Measurements from ENCODE around the gene GTF2A1L. TPM values are rescaled to one million over a fixed set of nuclear protein-coding genes. Genes with fewer than 3 reads are reported as not detected.
A peak's percentile ranks its signal among the peaks of the same experiment; 100 is the strongest.
"Not testable (repeated sequence)": the region's sequence is repeated elsewhere in the genome, so short reads cannot be mapped to it uniquely, and the experiment has no call there.

Gene GTF2A1L
- total RNA-seq, 1 donor from 2014 or later: under 0.01 TPM

DNA sequence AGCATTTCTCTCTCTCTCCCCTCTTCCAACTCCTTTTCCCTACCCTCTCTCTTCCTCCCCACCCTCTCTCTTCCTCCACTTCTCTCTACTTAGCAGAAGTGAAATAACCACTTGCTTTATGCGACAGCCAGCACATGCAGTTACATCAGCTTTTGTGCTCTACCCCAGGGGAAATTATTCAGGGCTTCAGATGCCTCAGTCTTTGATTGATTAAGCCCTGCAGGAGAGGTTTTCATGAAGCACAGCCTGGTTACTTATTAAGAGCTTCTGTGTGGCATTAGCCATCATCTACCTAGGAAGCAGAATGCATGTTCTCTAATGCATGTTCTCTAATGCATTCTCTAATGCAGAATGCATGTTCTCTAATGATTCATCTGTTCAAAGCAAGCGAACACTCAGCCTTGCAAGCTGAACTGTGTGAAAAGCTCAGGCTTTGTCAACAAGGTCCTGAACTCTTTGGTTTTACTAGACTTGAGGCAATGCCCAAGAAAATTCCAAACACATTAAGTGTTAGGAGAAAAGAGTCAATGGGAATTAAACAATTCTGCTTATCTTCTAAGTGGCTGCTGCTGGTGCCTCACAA lies 81.8 kb downstream of the GTF2A1L start:
- no peak for DNase-seq (ENCODE audit: low read depth in 2 of 2)

GRCh38 chr2:48703621-48704020 lies 86.0 kb downstream of the GTF2A1L start:
- not testable (repeated sequence) for DNase-seq (ENCODE audit: low read depth in 2 of 2)

DNA sequence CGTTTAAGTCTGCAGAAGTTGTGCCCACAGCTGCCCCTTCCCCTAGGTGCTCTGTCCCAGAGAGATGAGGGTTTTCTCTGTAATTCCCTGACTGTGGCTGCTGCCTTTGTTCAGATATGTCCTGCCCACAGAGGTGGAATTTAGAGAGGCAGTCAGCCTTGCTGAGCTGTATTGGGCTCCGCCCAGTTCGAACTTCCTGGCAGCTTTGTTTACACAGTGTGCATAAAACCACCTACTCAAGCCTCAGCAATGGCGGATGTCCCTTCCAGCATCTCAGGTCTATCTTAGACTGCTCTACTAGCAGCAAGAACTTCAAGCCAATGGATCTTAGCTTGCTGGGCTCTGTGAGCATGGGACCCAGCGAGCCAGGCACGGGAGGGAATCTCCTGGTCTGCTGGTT lies 89.8 kb downstream of the GTF2A1L start:
- DNase-seq (ENCODE audit: low read depth in 2 of 2): peak in 1 of 2 donors; percentile 50

- DNase-seq (ENCODE audit: low read depth in 2 of 2): peak in 1 of 2 donors; percentile 36
Observed at GRCh38 chr2:48709096-48710034, 91.7 kb downstream of the GTF2A1L start.

DNA sequence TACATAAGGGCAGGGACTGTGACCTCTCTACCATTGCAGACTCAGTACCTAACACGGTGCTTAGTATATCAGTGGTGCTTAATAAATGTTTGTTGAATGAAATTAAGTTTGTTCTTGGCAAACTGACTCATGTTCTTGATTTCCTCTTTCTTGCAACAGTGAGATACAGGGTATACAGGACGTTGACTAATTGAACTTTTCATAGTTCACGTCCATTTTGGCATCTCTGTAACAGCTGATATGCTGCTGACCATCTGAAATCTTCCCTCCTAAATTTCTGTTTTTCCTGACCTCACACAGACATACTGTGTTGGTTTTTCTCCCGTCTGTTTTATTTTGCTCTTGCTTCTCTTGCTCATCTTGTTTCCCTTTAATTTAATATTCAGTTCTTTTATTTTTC lies 93.7 kb downstream of the GTF2A1L start:
- DNase-seq (ENCODE audit: low read depth in 2 of 2): peak in 1 of 2 donors; percentile 79

GRCh38 chr2:48712151-48712550 lies 94.5 kb downstream of the GTF2A1L start:
- no peak for DNase-seq (ENCODE audit: low read depth in 2 of 2)

- DNase-seq (ENCODE audit: low read depth in 2 of 2): no peak
Observed at GRCh38 chr2:48713647-48714046, 96.0 kb downstream of the GTF2A1L start.

DNA sequence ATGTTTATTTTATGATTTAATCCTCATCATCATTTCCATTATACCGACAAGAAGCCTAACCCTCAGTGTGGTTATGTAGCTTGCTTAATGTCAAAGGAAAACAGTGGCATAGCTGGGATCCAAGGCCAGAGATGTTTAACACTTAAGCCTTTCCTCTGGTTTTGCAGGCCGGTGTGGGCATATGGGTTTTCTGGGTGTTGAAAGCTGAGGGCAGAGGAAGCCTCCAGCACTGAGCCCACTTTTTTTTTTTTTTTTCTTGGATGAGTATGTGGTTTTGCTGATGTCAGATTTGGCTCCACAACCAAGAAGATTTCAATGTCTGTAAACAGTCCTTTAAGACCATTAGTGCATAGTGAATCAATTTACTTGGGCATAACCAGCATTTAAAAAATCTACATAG lies 96.6 kb downstream of the GTF2A1L start:
- DNase-seq (ENCODE audit: low read depth in 2 of 2): no peak

- DNase-seq (ENCODE audit: low read depth in 2 of 2): peak in 1 of 2 donors; percentile 88
Observed at GRCh38 chr2:48715042-48715899, 97.6 kb downstream of the GTF2A1L start.

DNA sequence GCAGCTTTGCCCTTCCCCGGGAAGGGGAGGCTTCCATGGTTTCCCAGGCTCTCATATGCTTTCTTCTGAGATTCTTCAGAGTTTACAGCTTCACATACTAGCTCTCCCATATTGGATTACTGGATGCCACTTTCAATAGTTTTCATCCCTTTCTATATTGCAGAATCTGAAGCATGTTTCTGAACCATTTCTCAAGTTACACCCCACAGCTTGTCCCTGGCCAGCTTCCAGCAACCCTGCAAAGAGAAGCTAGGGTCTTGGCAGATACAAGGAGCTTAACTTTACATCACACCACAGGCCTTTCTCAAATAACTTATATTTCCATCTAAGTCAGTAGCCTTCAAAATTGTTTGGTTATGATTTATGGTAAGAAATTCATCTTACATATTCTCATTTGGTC lies 98.3 kb downstream of the GTF2A1L start:
- DNase-seq (ENCODE audit: low read depth in 2 of 2): no peak

DNA sequence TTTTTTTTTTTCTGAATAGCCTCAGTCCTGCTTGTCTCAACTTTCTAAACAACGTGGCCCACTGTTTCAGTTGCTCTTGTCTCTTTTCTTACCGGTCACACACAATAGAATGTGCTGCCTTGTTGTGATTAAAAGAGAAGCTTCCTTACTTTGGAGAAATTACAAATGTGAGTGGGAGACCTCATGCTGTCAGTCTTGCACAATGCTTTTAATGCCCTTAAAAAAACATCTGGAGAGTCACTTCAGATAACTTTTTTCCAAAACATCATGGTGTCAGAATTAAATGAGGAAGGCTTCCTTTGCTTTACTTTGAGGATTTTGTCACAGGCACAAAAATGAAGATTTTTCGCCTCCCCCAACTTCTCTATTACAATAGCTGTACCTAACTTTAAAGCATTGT lies 100.2 kb downstream of the GTF2A1L start:
- DNase-seq (ENCODE audit: low read depth in 2 of 2): no peak

GRCh38 chr2:48719480-48720177 lies 102.0 kb downstream of the GTF2A1L start:
- DNase-seq (ENCODE audit: low read depth in 2 of 2): no peak

- DNase-seq (ENCODE audit: low read depth in 2 of 2): no peak
Observed at GRCh38 chr2:48721158-48721557, 103.5 kb downstream of the GTF2A1L start.

- DNase-seq (ENCODE audit: low read depth in 2 of 2): peak in 1 of 2 donors; percentile 90
Observed at GRCh38 chr2:48722391-48722790, 104.7 kb downstream of the GTF2A1L start.

DNA sequence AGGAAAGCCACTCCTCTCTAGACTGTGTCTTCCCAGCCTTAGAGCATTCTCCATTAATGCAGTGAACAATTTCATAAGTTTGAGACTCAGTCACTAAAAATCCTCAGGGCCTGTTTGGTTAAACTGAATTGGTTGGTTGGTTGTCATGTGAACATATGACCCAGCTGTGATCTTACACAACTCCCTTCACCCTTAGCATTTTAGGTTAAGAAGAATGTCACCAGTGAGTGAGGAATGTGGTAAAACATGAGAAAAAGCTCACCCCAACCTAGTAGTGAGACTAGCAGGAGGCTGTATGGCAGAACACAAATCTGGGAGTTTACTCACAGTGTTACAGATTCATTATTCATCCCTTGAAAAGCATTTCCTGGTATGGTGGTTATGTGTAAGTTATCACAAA lies 105.5 kb downstream of the GTF2A1L start:
- peak in 1 of 2 donors; percentile 69 for DNase-seq (ENCODE audit: low read depth in 2 of 2)

- DNase-seq (ENCODE audit: low read depth in 2 of 2): no peak
Observed at GRCh38 chr2:48724278-48724677, 106.6 kb downstream of the GTF2A1L start.

DNA sequence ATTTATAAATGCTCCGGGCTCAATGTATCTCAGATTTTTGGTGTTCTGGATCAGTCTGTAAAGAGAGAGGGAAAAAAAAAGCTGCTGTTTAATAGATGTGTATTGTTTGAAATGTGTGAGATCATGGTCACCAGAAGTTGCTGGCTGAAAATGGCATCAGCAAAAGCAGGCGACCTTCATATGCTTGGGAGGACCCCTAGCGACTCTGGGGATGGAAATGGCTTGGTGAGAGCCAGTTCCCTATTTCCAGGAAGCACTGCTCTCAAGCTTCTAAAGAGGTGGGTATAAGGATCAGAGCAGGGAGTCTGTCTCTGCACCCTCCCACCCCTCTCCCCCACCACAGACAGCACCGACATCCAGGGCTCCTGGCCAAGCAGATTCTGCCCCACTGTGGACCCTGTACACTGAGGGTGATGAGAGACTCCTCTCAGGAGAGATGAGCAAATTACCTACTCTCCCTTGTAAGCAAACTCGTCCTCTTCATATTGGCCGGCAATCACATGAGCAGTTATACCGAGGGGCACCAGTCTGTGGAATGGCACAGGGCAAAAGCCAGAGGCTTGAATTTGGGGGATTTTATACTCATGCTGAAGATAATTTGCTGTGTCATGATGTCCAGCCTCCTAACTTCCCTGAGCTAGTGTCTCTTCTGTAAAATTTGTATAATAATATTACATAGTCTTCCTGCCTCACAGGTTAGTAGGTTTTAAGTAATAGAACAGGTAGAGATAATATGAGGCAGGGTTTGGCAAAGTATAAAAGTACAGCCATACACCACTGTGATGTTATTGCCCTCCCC lies 108.2 kb downstream of the GTF2A1L start:
- DNase-seq (ENCODE audit: low read depth in 2 of 2): peak in 1 of 2 donors; percentile 16

GRCh38 chr2:48727560-48727959 lies 109.9 kb downstream of the GTF2A1L start:
- no peak for DNase-seq (ENCODE audit: low read depth in 2 of 2)

DNA sequence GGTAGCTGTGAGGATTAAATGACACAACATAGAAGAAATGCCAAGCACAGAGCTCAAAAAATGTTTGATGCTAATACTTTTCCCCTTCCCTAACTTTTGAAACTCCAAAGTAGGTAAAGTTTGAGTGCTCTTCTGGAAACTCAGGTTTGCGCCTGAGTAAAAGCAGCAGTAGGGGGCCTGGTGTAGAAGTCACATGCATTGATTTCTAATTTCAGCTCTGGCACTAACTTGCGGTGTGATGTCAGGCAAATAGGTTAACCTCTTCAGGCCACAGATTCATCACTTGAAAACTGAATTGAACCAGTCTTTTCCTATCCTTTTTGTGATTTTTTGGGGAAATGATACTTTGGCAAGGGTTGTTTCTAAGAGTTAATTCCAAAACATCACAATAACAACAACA lies 110.6 kb downstream of the GTF2A1L start:
- DNase-seq (ENCODE audit: low read depth in 2 of 2): no peak

DNA sequence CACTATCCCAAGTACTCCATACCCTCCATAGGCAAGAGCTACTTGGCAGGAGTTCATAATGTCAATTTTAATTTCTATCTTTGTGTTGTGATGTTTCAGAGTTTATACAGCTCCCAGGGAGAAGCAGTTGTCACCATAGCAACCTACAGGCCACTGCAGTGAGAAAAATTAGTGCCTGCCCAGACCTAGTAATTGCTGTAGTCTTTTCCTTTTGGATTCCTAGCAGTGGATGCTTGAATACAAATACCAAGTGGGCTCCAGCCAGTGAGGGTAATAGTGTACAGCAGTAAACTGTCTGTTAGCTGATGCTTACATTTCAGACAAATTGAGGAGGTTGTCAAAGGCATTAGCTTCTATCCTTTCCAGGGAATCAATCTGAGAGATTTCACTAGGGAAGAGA lies 111.2 kb downstream of the GTF2A1L start:
- DNase-seq (ENCODE audit: low read depth in 2 of 2): no peak

Measured in lung microvascular endothelial cell (primary cell).